B cell (primary cell): ENCODE data around the gene BCAM. TPM values are rescaled to one million over a fixed set of nuclear protein-coding genes. Genes with fewer than 3 reads are reported as not detected.

Experiments used
- ATAC-seq: fragments of 200-7000 bp; cut with Tn5 transposase; one replicate; pipeline ENCODE4 v1.10.0; 2021; ENCODE audit warnings: low read depth, mild to moderate bottlenecking, moderate number of reproducible peaks, moderate library complexity
- CTCF ChIA-PET: fragments of 350-600 bp; sonication (Branson Sonifier 250); formaldehyde crosslinking; loops from one replicate; lab custom pipeline; 2021; ENCODE audit warnings: antibody characterized with exemption, inconsistent platforms; lab: Charles Lee
- POLR2A ChIA-PET: fragments of 350-600 bp; sonication (Branson Sonifier 250); formaldehyde crosslinking; loops from one replicate; lab custom pipeline; 2021; ENCODE audit warnings: antibody characterized with exemption; lab: Charles Lee
- DNase-seq: peaks from one replicate; pipeline ENCODE4 v3.0.0; 2013
- H2AFZ ChIP-seq: 2 replicates; pipeline ENCODE4 v1.6.1; 2012; ENCODE audit warnings: mild to moderate bottlenecking, low read depth, low read length; ENCODE audit not compliant: insufficient read depth, poor library complexity, severe bottlenecking
- H3K27ac ChIP-seq, 2 donors: 1 replicate in 1 of 2; 2 replicates in 1 of 2; pipeline ENCODE4 v1.5.1; 2012 to 2013; ENCODE audit warnings: low read length in 2 of 2, mild to moderate bottlenecking in 2 of 2, moderate library complexity in 1 of 2
- H3K27me3 ChIP-seq, 4 experiments: fragments of 200-600 bp in 1 of 4; sonication (generic) in 1 of 4; replicated peaks in 1 of 4; 1 replicate in 2 of 4; 2 replicates in 2 of 4; pipeline versions ENCODE4 v1.6.1 to v1.7.0; 2013 to 2016; ENCODE audit warnings: low read length in 3 of 4, mild to moderate bottlenecking in 2 of 4, mixed read lengths in 1 of 4, moderate library complexity in 1 of 4; ENCODE audit not compliant: insufficient read depth in 4 of 4, control insufficient read depth in 3 of 4; ENCODE audit errors: control extremely low read depth in 1 of 4
- H3K36me3 ChIP-seq, 2 experiments: replicated peaks in 1 of 2; 1 replicate in 1 of 2; 2 replicates in 1 of 2; pipeline versions ENCODE4 v1.6.1 to v1.7.1; 2013; ENCODE audit warnings: low read length in 1 of 2; ENCODE audit not compliant: insufficient read depth in 2 of 2, control insufficient read depth in 1 of 2; ENCODE audit errors: control extremely low read depth in 1 of 2, extremely low read depth in 1 of 2
- H3K4me1 ChIP-seq, 2 donors: fragments of 200-600 bp in 1 of 2; sonication (generic) in 1 of 2; 1 replicate in 1 of 2; 2 replicates in 1 of 2; pipeline versions ENCODE4 v1.5.1 to v1.6.1; 2013 to 2017; ENCODE audit warnings: low read length in 2 of 2; ENCODE audit not compliant: control insufficient read depth in 2 of 2, insufficient read depth in 2 of 2
- H3K4me2 ChIP-seq: replicated peaks from 2 replicates; pipeline ENCODE3; 2012; ENCODE audit warnings: mild to moderate bottlenecking, low read depth, low read length; ENCODE audit not compliant: poor library complexity, severe bottlenecking
- H3K4me3 ChIP-seq, 5 experiments: fragments of 200-600 bp in 1 of 5; sonication (generic) in 1 of 5; 1 replicate in 3 of 5; 2 replicates in 2 of 5; pipeline versions ENCODE4 v1.5.1 to v1.7.0; 2011 to 2016; ENCODE audit warnings: low read length in 4 of 5, mild to moderate bottlenecking in 4 of 5, low read depth in 2 of 5, control low read depth in 1 of 5, moderate library complexity in 1 of 5; ENCODE audit not compliant: insufficient read depth in 1 of 5; ENCODE audit errors: control extremely low read depth in 1 of 5, extremely low read depth in 1 of 5
- H3K79me2 ChIP-seq: fragments of 200-600 bp; sonication (generic); one replicate; pipeline ENCODE4 v1.6.0; 2016; ENCODE audit warnings: low read length; ENCODE audit not compliant: control insufficient read depth, insufficient read depth
- H3K9ac ChIP-seq: fragments of 200-600 bp; sonication (generic); 2 replicates; pipeline ENCODE4 v1.6.1; 2017; ENCODE audit warnings: mild to moderate bottlenecking, low read length, moderate library complexity
- H3K9me3 ChIP-seq, 3 donors: one replicate each; pipeline versions ENCODE4 v1.6.1 to v1.7.1; 2013; ENCODE audit warnings: low read length in 2 of 3; ENCODE audit not compliant: control insufficient read depth in 2 of 3, insufficient read depth in 1 of 3; ENCODE audit errors: control extremely low read depth in 1 of 3
- H4K20me1 ChIP-seq: 2 replicates; pipeline ENCODE4 v1.6.0; 2012; ENCODE audit warnings: mild to moderate bottlenecking, low read length; ENCODE audit not compliant: insufficient read depth, control insufficient read depth, poor library complexity, severe bottlenecking
- H3K27ac Mint-ChIP-seq: one replicate; pipeline ENCODE4 v1.8.0; 2021; ENCODE audit warnings: mixed read lengths
- H3K27me3 Mint-ChIP-seq: one replicate; pipeline ENCODE4 v1.8.0; 2021; ENCODE audit warnings: mixed read lengths
- H3K4me1 Mint-ChIP-seq: one replicate; pipeline ENCODE4 v1.8.0; 2021; ENCODE audit warnings: mixed read lengths
- H3K4me3 Mint-ChIP-seq: one replicate; pipeline ENCODE4 v1.8.0; 2021; ENCODE audit warnings: mixed read lengths
- H3K9me3 Mint-ChIP-seq: one replicate; pipeline ENCODE4 v1.8.0; 2022; ENCODE audit warnings: mixed read lengths; ENCODE audit not compliant: insufficient read depth
- CTCF ChIP-seq: fragments of 200-600 bp; IDR thresholded peaks from one replicate; pipeline ENCODE4 v1.8.0; 2022; ENCODE audit warnings: antibody characterized with exemption, mild to moderate bottlenecking
- EZH2 ChIP-seq: IDR thresholded peaks from 2 replicates; pipeline ENCODE4 v1.6.1; 2012; ENCODE audit warnings: borderline replicate concordance, low read depth, mild to moderate bottlenecking, moderate library complexity, low read length; ENCODE audit not compliant: insufficient read depth, poor library complexity, severe bottlenecking
- WGBS: methylation state at CpG from one replicate; pipeline ENCODE4 v1.1.5; 2013; ENCODE audit warnings: missing lambda C conversion rate; ENCODE audit not compliant: insufficient coverage; 5-methylcytosine and 5-hydroxymethylcytosine counted together
- intact Hi-C: fragments of 100-400 bp; cut with micrococcal nuclease; formaldehyde crosslinking; loops from one replicate; pipeline ENCODE4 v1.10.0; 2022
- polyA plus RNA-seq: library from polyadenylated mRNA; depleted of rRNA; stranded (reverse); fragments of >200 nt; gene quantifications from 2 replicates; pipeline ENCODE4 v1.2.3, GENCODE V29; 2012
- total RNA-seq, 2 donors: library from RNA; stranded (reverse); fragments of 120-200 nt in 1 of 2; gene quantifications; 1 replicate in 1 of 2; 2 replicates in 1 of 2; pipeline versions ENCODE4 v1.2.3 to v1.2.4, GENCODE V29; 2013 to 2022

The BCAM gene
- total and polyA plus RNA-seq, 2 donors (not counting 1 experiment from before 2014, with no cell fraction given) = not detected

DNA sequence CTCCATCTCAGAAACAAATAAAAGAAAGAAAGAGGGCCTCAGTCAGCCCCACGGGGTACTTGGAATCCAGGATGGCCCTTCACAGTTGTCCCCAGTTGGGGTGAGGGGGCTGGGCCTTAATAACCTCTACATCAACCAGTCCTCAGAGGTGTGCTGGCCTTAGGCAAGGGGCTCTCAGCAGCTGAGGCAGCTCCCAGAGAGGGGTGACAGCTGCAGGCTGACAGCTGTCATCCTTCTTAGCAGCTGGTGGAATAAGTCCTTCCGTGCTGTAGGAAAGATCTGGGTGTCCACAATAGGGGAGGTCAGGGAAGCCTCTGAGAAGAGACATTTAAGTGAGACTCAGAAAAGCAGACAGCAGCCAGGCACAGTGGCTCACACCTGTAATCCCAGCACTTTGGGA, 7.4 kb downstream of the BCAM start:
- H4K20me1 ChIP-seq = no peaks in the 10 kb centered on the region
- H3K79me2 ChIP-seq = no peaks in the 10 kb centered on the region
- H3K4me1 ChIP-seq = no peaks in the 10 kb centered on the region
- H3K27ac Mint-ChIP-seq = no peak overlapping the region
- no peak overlapping the region for H3K4me3 ChIP-seq
- ATAC-seq (no peak), DNase-seq (no peak)
- H2AFZ ChIP-seq = no peak overlapping the region
- H3K27me3 Mint-ChIP-seq = peaks cover 4% of the 10 kb centered on the region
- H3K9me3 ChIP-seq = peaks cover 0 to 4% (median 0%) of the 10 kb centered on the region in 3 donors
- CTCF ChIA-PET = no interaction called here
- no peaks in the 10 kb centered on the region for H3K4me1 Mint-ChIP-seq
- POLR2A ChIA-PET = no interaction called here
- intact Hi-C loops = no loop called here
- no peak overlapping the region for H3K4me3 Mint-ChIP-seq
- no peaks in the 10 kb centered on the region for H3K9me3 Mint-ChIP-seq
- no peak overlapping the region for H3K4me2 ChIP-seq
- WGBS = 67% methylated on average over 1 of the region's 2 CpGs
- no peaks in the 10 kb centered on the region for H3K36me3 ChIP-seq
- no peak overlapping the region for H3K27ac ChIP-seq
- no peaks in the 10 kb centered on the region for H3K27me3 ChIP-seq
- H3K9ac ChIP-seq = no peak overlapping the region
- TF ChIP-seq EZH2 (no peak), CTCF (no peak)

DNA sequence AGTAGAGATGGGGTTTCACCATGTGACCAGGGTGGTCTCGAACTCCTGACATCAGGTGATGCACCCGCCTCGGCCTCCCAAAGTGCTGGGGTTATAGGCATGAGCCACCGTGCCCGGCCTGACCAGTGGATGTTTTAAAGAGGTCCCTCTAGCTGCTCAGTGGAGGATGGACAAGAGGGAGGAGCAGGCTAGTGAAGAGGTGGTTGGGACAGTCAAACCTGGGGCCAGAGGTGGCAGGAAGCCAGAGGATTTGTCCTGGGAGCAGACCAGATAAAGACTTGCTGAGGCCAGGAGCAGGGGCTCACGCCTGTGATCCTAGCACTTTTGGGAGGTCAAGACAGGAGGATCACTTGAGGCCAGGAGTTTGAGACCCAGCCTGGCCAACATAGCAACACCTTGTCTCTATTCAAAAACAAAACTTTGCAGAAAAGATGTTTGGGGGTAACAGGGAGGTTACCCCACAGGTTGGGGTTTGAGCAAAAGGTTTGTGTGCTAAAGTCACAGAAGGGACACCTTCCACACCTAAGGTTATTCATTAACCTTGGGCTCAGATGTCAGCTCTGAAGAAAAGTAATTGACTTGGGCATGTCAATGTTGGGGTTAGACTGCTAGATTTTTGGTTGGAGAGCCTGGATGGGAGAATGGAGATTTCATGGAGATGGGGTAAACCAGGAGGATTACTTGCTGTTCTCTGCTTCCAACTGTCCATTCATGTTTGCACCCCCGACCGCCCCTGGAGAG, 9.0 kb downstream of the BCAM start:
- intact Hi-C loops = no loop called here
- Mint-ChIP-seq H3K4me3 (no peak overlapping the region), H3K4me1 (no peaks in the 10 kb centered on the region), H3K27ac (no peak overlapping the region), H3K27me3 (peaks cover 9% of the 10 kb centered on the region), H3K9me3 (no peaks in the 10 kb centered on the region)
- Histone ChIP-seq H3K9ac (no peak overlapping the region), H3K9me3 (peaks cover 0 to 4% (median 0%) of the 10 kb centered on the region in 3 donors), H3K4me3 (no peak overlapping the region), H3K36me3 (no peaks in the 10 kb centered on the region), H3K27ac (no peak overlapping the region), H3K4me1 (no peaks in the 10 kb centered on the region), H3K4me2 (no peak overlapping the region), H3K27me3 (no peaks in the 10 kb centered on the region), H3K79me2 (no peaks in the 10 kb centered on the region), H2AFZ (no peak overlapping the region), H4K20me1 (no peaks in the 10 kb centered on the region)
- no peak for TF ChIP-seq CTCF
- TF ChIP-seq EZH2 = no peak
- DNase-seq (no peak), ATAC-seq (no peak)
- POLR2A ChIA-PET = no interaction called here
- CTCF ChIA-PET = no interaction called here
- 84% methylated on average over 8 of the region's 8 CpGs for WGBS
